CD4-positive, CD25-positive, alpha-beta regulatory T cell (primary cell): Measurements from ENCODE around the gene ELMOD1. TPM values are rescaled to one million over a fixed set of nuclear protein-coding genes. Genes with fewer than 3 reads are reported as not detected.

Source experiments
- ATAC-seq, 2 donors: fragments of 150-1000 bp; cut with Tn5 transposase; one replicate each; pipeline ENCODE4 v1.10.0; 2021; ENCODE audit warnings: low read depth in 2 of 2, moderate number of reproducible peaks in 2 of 2, moderate library complexity in 1 of 2
- DNase-seq, 3 donors: peaks; one replicate each; pipeline versions ENCODE4 v3.0.0 to v3.0.0-alpha.2; 2012 to 2022; ENCODE audit warnings: mixed read lengths in 1 of 3
- H3K27ac ChIP-seq: one replicate; pipeline ENCODE4 v1.7.0; 2013; ENCODE audit warnings: mild to moderate bottlenecking, low read length; ENCODE audit not compliant: insufficient read depth, poor library complexity, severe bottlenecking
- H3K27me3 ChIP-seq: one replicate; pipeline ENCODE4 v1.7.0; 2013; ENCODE audit warnings: low read length; ENCODE audit not compliant: control insufficient read depth, insufficient read depth
- H3K36me3 ChIP-seq: one replicate; pipeline ENCODE4 v1.7.0; 2013; ENCODE audit warnings: mild to moderate bottlenecking, low read length, moderate library complexity; ENCODE audit not compliant: control insufficient read depth, insufficient read depth
- H3K4me1 ChIP-seq: 2 replicates; pipeline ENCODE4 v1.7.0; 2013; ENCODE audit warnings: mild to moderate bottlenecking, low read length; ENCODE audit not compliant: insufficient read depth, control insufficient read depth, poor library complexity, severe bottlenecking
- H3K4me3 ChIP-seq: one replicate; pipeline ENCODE4 v1.7.0; 2013; ENCODE audit warnings: low read depth, mild to moderate bottlenecking, low read length, moderate library complexity
- H3K9me3 ChIP-seq, 2 experiments: 1 replicate in 1 of 2; 2 replicates in 1 of 2; pipeline ENCODE4 v1.7.0; 2013; ENCODE audit warnings: low read length in 2 of 2, mild to moderate bottlenecking in 1 of 2, moderate library complexity in 1 of 2; ENCODE audit not compliant: control insufficient read depth in 2 of 2
- H3K27ac Mint-ChIP-seq, 3 donors: one replicate each; pipeline ENCODE4 v1.8.0; 2020 to 2022; ENCODE audit warnings: mild to moderate bottlenecking in 3 of 3, mixed read lengths in 3 of 3, moderate library complexity in 2 of 3
- H3K27me3 Mint-ChIP-seq: one replicate; pipeline ENCODE4 v1.8.0; 2022; ENCODE audit warnings: mild to moderate bottlenecking, mixed read lengths
- H3K36me3 Mint-ChIP-seq: one replicate; pipeline ENCODE4 v1.8.0; 2020; ENCODE audit warnings: mixed read lengths
- H3K4me1 Mint-ChIP-seq, 4 donors: one replicate each; pipeline ENCODE4 v1.8.0; 2020 to 2022; ENCODE audit warnings: mixed read lengths in 4 of 4, mild to moderate bottlenecking in 1 of 4
- H3K4me3 Mint-ChIP-seq, 4 donors: one replicate each; pipeline ENCODE4 v1.8.0; 2020 to 2022; ENCODE audit warnings: mild to moderate bottlenecking in 4 of 4, mixed read lengths in 4 of 4, moderate library complexity in 3 of 4
- H3K9me3 Mint-ChIP-seq, 7 donors: one replicate each; pipeline ENCODE4 v1.8.0; 2020 to 2022; ENCODE audit warnings: mixed read lengths in 7 of 7, mild to moderate bottlenecking in 3 of 7, moderate library complexity in 2 of 7
- polyA plus RNA-seq, 4 donors: library from polyadenylated mRNA; unstranded; fragments of 300-500 nt; fragmentation: Illumina TruSeq; gene quantifications; one replicate each; pipeline ENCODE4 v1.2.3, GENCODE V29; 2021
- total RNA-seq: library from RNA; stranded (reverse); gene quantifications from one replicate; pipeline ENCODE4 v1.2.3, GENCODE V29; 2022

ELMOD1 gene
- total and polyA plus RNA-seq, 5 donors from 2014 or later, result not detected

GRCh38 chr11:107653076-107653475 lies 62.1 kb downstream of the ELMOD1 start:
- Histone ChIP-seq H3K9me3 (no peaks in the 10 kb centered on the region), H3K4me3 (no peak overlapping the region), H3K36me3 (no peaks in the 10 kb centered on the region), H3K27ac (no peak overlapping the region), H3K4me1 (no peaks in the 10 kb centered on the region), H3K27me3 (peaks cover 2% of the 10 kb centered on the region)
- H3K4me1 Mint-ChIP-seq, result no peaks in the 10 kb centered on the region
- no peaks in the 10 kb centered on the region for H3K36me3 Mint-ChIP-seq
- ATAC-seq (no peak), DNase-seq (no peak)
- H3K4me3 Mint-ChIP-seq, result no peak overlapping the region
- peaks cover 23% of the 10 kb centered on the region for H3K27me3 Mint-ChIP-seq
- H3K27ac Mint-ChIP-seq, result no peak overlapping the region
- H3K9me3 Mint-ChIP-seq, result peaks cover 0 to 4% (median 0%) of the 10 kb centered on the region in 7 donors

DNA sequence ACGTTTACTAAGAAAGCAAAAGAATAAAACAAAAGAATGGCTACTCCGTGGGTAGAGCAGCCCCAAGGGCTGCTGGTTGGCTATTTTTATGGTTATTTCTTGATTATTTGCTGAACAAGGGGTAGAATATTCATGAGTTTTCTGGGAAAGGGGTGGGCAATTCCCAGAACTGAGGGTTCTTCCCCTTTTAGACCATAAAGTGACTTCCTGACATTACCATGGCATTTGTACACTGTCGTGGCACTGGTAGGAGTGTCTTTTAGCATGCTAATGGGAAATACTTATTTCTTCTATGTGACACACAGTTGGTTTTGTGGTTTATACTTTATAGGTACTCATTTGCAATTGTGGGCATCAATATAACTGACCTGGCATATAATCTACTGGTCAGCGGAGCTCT lies 64.7 kb downstream of the ELMOD1 start:
- H3K4me3 Mint-ChIP-seq, result no peak overlapping the region
- Histone ChIP-seq H3K9me3 (no peaks in the 10 kb centered on the region), H3K36me3 (no peaks in the 10 kb centered on the region), H3K4me3 (no peak overlapping the region), H3K27ac (no peak overlapping the region), H3K4me1 (no peaks in the 10 kb centered on the region), H3K27me3 (peaks cover 5% of the 10 kb centered on the region)
- H3K36me3 Mint-ChIP-seq, result no peaks in the 10 kb centered on the region
- DNase-seq (peak in 1 of 3 donors; percentile 1), ATAC-seq (no peak)
- H3K27me3 Mint-ChIP-seq, result peaks cover 28% of the 10 kb centered on the region
- H3K9me3 Mint-ChIP-seq, result peaks cover 0 to 3% (median 0%) of the 10 kb centered on the region in 7 donors
- no peak overlapping the region for H3K27ac Mint-ChIP-seq
- H3K4me1 Mint-ChIP-seq, result no peaks in the 10 kb centered on the region

GRCh38 chr11:107659310-107659709 lies 68.4 kb downstream of the ELMOD1 start:
- no peak overlapping the region for H3K4me3 Mint-ChIP-seq
- Histone ChIP-seq H3K27me3 (peaks cover 3% of the 10 kb centered on the region), H3K27ac (no peak overlapping the region), H3K4me3 (no peak overlapping the region), H3K9me3 (no peaks in the 10 kb centered on the region), H3K4me1 (no peaks in the 10 kb centered on the region), H3K36me3 (no peaks in the 10 kb centered on the region)
- no peaks in the 10 kb centered on the region for H3K4me1 Mint-ChIP-seq
- peaks cover 22% of the 10 kb centered on the region for H3K27me3 Mint-ChIP-seq
- no peaks in the 10 kb centered on the region for H3K36me3 Mint-ChIP-seq
- DNase-seq, result no peak
- no peak overlapping the region for H3K27ac Mint-ChIP-seq
- ATAC-seq, result no peak
- H3K9me3 Mint-ChIP-seq, result peaks cover 0 to 2% (median 0%) of the 10 kb centered on the region in 7 donors

GRCh38 chr11:107660066-107660465 lies 69.1 kb downstream of the ELMOD1 start:
- Mint-ChIP-seq H3K27me3 (peaks cover 22% of the 10 kb centered on the region), H3K4me1 (no peaks in the 10 kb centered on the region), H3K4me3 (no peak overlapping the region), H3K9me3 (peaks cover 0 to 2% (median 0%) of the 10 kb centered on the region in 7 donors), H3K27ac (no peak overlapping the region), H3K36me3 (no peaks in the 10 kb centered on the region)
- Histone ChIP-seq H3K4me1 (no peaks in the 10 kb centered on the region), H3K36me3 (no peaks in the 10 kb centered on the region), H3K4me3 (no peak overlapping the region), H3K27me3 (peaks cover 3% of the 10 kb centered on the region), H3K9me3 (no peaks in the 10 kb centered on the region), H3K27ac (no peak overlapping the region)
- DNase-seq (no peak), ATAC-seq (no peak)

DNA sequence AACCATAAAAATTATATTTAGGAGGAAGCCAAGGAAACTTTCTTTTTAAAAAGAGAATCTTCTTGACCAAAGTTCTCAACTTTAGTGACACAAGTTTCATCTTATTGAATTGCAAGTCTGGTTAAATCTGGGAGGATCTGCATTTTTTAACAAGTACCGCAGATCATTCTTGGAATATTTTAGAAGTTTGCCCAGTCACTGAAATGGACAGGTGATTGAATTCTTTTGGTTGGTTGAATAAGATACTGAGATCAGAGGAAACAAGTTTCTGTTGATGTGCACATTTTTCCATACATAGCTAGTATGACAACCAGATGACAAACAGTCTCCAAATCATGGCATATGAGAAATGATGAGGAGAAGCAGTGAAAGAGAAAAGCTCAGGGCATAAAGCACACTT lies 70.7 kb downstream of the ELMOD1 start:
- no peaks in the 10 kb centered on the region for H3K36me3 Mint-ChIP-seq
- no peak overlapping the region for H3K27ac ChIP-seq
- H3K4me3 ChIP-seq, result no peak overlapping the region
- H3K4me3 Mint-ChIP-seq, result no peak overlapping the region
- no peaks in the 10 kb centered on the region for H3K9me3 ChIP-seq
- ATAC-seq (no peak), DNase-seq (no peak)
- H3K27me3 ChIP-seq, result peaks cover 3% of the 10 kb centered on the region
- H3K36me3 ChIP-seq, result no peaks in the 10 kb centered on the region
- no peaks in the 10 kb centered on the region for H3K4me1 Mint-ChIP-seq
- H3K4me1 ChIP-seq, result no peaks in the 10 kb centered on the region
- peaks cover 20% of the 10 kb centered on the region for H3K27me3 Mint-ChIP-seq
- H3K27ac Mint-ChIP-seq, result no peak overlapping the region
- peaks cover 0 to 2% (median 0%) of the 10 kb centered on the region in 7 donors for H3K9me3 Mint-ChIP-seq

GRCh38 chr11:107665018-107665417 lies 74.1 kb downstream of the ELMOD1 start:
- Histone ChIP-seq H3K4me1 (no peaks in the 10 kb centered on the region), H3K4me3 (no peak overlapping the region), H3K27me3 (peaks cover 2% of the 10 kb centered on the region), H3K36me3 (no peaks in the 10 kb centered on the region), H3K9me3 (no peaks in the 10 kb centered on the region), H3K27ac (no peak overlapping the region)
- Mint-ChIP-seq H3K36me3 (no peaks in the 10 kb centered on the region), H3K27ac (no peak overlapping the region), H3K4me3 (no peak overlapping the region), H3K27me3 (peaks cover 5% of the 10 kb centered on the region), H3K9me3 (no peaks in the 10 kb centered on the region), H3K4me1 (no peaks in the 10 kb centered on the region)
- ATAC-seq (no peak), DNase-seq (no peak)

DNA sequence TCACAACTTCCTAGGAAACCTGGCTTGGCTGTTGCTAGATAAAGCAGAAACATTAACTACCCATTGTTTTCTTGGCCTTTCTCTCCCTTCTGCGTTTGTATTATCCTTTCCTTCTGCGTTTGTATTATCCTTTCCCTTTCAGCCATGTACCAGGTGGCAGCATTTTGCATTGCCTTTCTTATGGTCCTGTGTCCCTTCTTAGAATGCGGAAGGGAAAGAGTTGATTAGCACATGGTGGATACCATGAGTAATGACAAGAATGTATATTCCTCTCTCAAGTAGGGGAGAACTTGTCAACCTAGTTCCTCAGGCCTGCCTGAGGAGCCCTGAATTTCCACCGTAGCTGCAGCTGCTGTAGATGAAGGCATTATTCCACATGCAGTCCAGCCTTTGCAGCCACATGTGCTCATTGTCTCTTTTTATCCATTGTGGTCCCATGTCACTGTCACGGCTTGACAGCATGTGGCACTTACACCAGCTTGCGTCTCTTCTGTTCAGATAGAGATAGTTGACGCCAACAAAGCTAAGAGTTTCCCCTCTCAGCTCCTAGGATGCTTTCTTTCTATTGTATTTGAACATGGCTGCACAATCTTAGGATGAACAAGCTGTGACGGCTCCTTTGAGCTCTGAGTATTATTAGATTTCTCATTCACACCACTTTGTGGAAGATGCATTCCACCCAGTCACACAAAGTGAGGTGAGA lies 76.1 kb downstream of the ELMOD1 start:
- Histone ChIP-seq H3K27me3 (peaks cover 2% of the 10 kb centered on the region), H3K36me3 (no peaks in the 10 kb centered on the region), H3K27ac (no peak overlapping the region), H3K9me3 (no peaks in the 10 kb centered on the region), H3K4me1 (no peaks in the 10 kb centered on the region), H3K4me3 (no peak overlapping the region)
- Mint-ChIP-seq H3K27ac (no peak overlapping the region), H3K9me3 (no peaks in the 10 kb centered on the region), H3K36me3 (no peaks in the 10 kb centered on the region), H3K27me3 (no peaks in the 10 kb centered on the region), H3K4me3 (no peak overlapping the region), H3K4me1 (no peaks in the 10 kb centered on the region)
- DNase-seq (no peak), ATAC-seq (no peak)

DNA sequence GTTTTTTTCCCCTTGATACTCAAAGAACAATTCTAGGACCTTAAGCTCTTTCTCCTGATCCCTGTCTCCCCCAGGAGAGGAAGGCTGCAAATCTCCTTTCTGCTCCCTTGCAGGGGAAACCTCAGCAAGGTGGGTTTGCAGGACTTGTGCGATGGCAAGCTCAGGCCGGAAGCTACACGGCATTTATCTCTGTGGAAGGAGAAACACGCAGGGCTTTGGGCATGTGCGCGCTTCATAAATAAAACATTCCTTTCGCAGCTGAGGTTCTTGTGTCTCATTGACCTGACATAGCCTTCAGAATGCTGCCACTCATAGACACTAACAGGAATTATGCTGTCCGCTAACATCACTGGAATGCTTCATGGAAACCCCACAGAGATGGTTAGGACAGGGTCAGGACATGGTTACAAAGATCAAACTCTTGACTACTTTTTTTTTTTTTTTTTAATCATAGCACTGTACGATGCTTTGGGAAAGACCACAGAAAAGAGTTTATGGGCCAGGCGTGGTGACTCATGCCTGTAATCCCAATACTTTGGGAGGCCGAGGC lies 78.3 kb downstream of the ELMOD1 start:
- H3K27ac ChIP-seq, result no peak overlapping the region
- Mint-ChIP-seq H3K4me1 (no peaks in the 10 kb centered on the region), H3K36me3 (no peaks in the 10 kb centered on the region), H3K27me3 (no peaks in the 10 kb centered on the region), H3K9me3 (no peaks in the 10 kb centered on the region), H3K27ac (no peak overlapping the region), H3K4me3 (no peak overlapping the region)
- H3K36me3 ChIP-seq, result no peaks in the 10 kb centered on the region
- peaks cover 2% of the 10 kb centered on the region for H3K27me3 ChIP-seq
- H3K4me3 ChIP-seq, result no peak overlapping the region
- no peak for DNase-seq
- H3K4me1 ChIP-seq, result no peaks in the 10 kb centered on the region
- ATAC-seq, result no peak
- no peaks in the 10 kb centered on the region for H3K9me3 ChIP-seq
